GM23338 (cell line): Measurements from ENCODE around the gene KRT6A. TPM values are rescaled to one million over a fixed set of nuclear protein-coding genes. Genes with fewer than 3 reads are reported as not detected.

Source experiments
- ATAC-seq: fragments of 200-7000 bp; cut with Tn5 transposase; 3 replicates; pipeline ENCODE4 v1.9.1; 2020
- DNase-seq: peaks from one replicate; pipeline ENCODE4 v3.0.0-alpha.2; 2015; ENCODE audit warnings: low spot score
- H2AFZ ChIP-seq: fragments of 200-600 bp; sonication (generic); 2 replicates; pipeline ENCODE4 v1.8.0; 2016; ENCODE audit warnings: antibody characterized with exemption, mild to moderate bottlenecking, moderate library complexity
- H3F3A ChIP-seq: fragments of 200-600 bp; sonication (generic); replicated peaks from 2 replicates; pipeline ENCODE4 v1.8.0; 2017; ENCODE audit warnings: antibody characterized with exemption, mixed run types, low read depth
- H3K27ac ChIP-seq: fragments of 200-600 bp; sonication (generic); 2 replicates; pipeline ENCODE4 v1.6.1; 2016; ENCODE audit warnings: low read depth
- H3K27me3 ChIP-seq: fragments of 200-600 bp; sonication (generic); 2 replicates; pipeline ENCODE4 v1.8.0; 2016; ENCODE audit warnings: mild to moderate bottlenecking, mixed run types, moderate library complexity; ENCODE audit not compliant: insufficient read depth
- H3K36me3 ChIP-seq: fragments of 200-600 bp; sonication (generic); 2 replicates; pipeline ENCODE4 v1.8.0; 2016; ENCODE audit warnings: mild to moderate bottlenecking; ENCODE audit not compliant: insufficient read depth
- H3K4me1 ChIP-seq: fragments of 200-600 bp; sonication (generic); 2 replicates; pipeline ENCODE4 v1.8.0; 2016; ENCODE audit warnings: mild to moderate bottlenecking, moderate library complexity; ENCODE audit not compliant: insufficient read depth
- H3K4me2 ChIP-seq: fragments of 200-600 bp; sonication (generic); 2 replicates; pipeline ENCODE4 v1.7.1; 2017; ENCODE audit warnings: mixed run types
- H3K4me3 ChIP-seq: fragments of 200-600 bp; sonication (generic); 2 replicates; pipeline ENCODE4 v1.6.1; 2016; ENCODE audit warnings: mixed run types
- H3K79me2 ChIP-seq: fragments of 200-600 bp; sonication (generic); replicated peaks from 2 replicates; pipeline ENCODE4 v1.8.0; 2017; ENCODE audit warnings: mild to moderate bottlenecking; ENCODE audit not compliant: insufficient read depth
- H3K9me2 ChIP-seq: fragments of 200-600 bp; sonication (generic); 2 replicates; pipeline ENCODE4 v1.8.0; 2017; ENCODE audit not compliant: insufficient read depth
- H4K20me1 ChIP-seq: fragments of 200-600 bp; sonication (generic); replicated peaks from 2 replicates; pipeline ENCODE4 v1.8.0; 2017; ENCODE audit warnings: mild to moderate bottlenecking; ENCODE audit not compliant: insufficient read depth
- H3K27ac Mint-ChIP-seq: 2 replicates; pipeline ENCODE4 v1.8.0; 2020; ENCODE audit warnings: inconsistent platforms, mild to moderate bottlenecking, moderate library complexity, mixed read lengths
- H3K27me3 Mint-ChIP-seq: 3 replicates; pipeline ENCODE4 v1.8.0; 2022; ENCODE audit warnings: low read depth, mild to moderate bottlenecking, moderate library complexity, mixed read lengths, inconsistent platforms; ENCODE audit not compliant: insufficient read depth, poor library complexity
- H3K36me3 Mint-ChIP-seq: 3 replicates; pipeline ENCODE4 v1.8.0; 2021; ENCODE audit warnings: low read depth, mild to moderate bottlenecking, inconsistent platforms, moderate library complexity, mixed read lengths
- H3K4me1 Mint-ChIP-seq: 3 replicates; pipeline ENCODE4 v1.8.0; 2020; ENCODE audit warnings: mild to moderate bottlenecking, inconsistent platforms, mixed read lengths
- H3K4me3 Mint-ChIP-seq: 3 replicates; pipeline ENCODE4 v1.8.0; 2021; ENCODE audit warnings: moderate library complexity, mild to moderate bottlenecking, inconsistent platforms, mixed read lengths
- H3K9me3 Mint-ChIP-seq: 3 replicates; pipeline ENCODE4 v1.8.0; 2020; ENCODE audit warnings: moderate library complexity, mild to moderate bottlenecking, inconsistent platforms, mixed read lengths
- CREB1 ChIP-seq: fragments of 250-450 bp; sonication (Bioruptor Pico); IDR thresholded peaks from 2 replicates; pipeline ENCODE4 v1.5.0; 2020; ENCODE audit warnings: low read depth, mild to moderate bottlenecking, moderate library complexity
- EZH2 ChIP-seq: fragments of 200-600 bp; sonication (generic); IDR thresholded peaks from one replicate; pipeline ENCODE4 v1.8.0; 2017; ENCODE audit warnings: antibody characterized with exemption, mild to moderate bottlenecking, low read depth; ENCODE audit not compliant: unreplicated experiment
- EZH2phosphoT487 ChIP-seq: fragments of 200-600 bp; sonication (generic); IDR thresholded peaks from one replicate; pipeline ENCODE4 v1.8.1; 2018; ENCODE audit warnings: antibody characterized with exemption; ENCODE audit not compliant: unreplicated experiment
- JUNB ChIP-seq: IDR thresholded peaks from one replicate; pipeline ENCODE4 v1.6.1; 2016; ENCODE audit warnings: antibody characterized with exemption; ENCODE audit not compliant: unreplicated experiment
- NANOG ChIP-seq: IDR thresholded peaks from 2 replicates; pipeline ENCODE4 v1.6.1; 2016; ENCODE audit warnings: antibody characterized with exemption, borderline replicate concordance
- POLR2AphosphoS5 ChIP-seq: IDR thresholded peaks from 2 replicates; pipeline ENCODE4 v1.6.1; 2016; ENCODE audit warnings: antibody characterized with exemption, low read depth
- STAT1 ChIP-seq: IDR thresholded peaks from one replicate; pipeline ENCODE4 v1.6.1; 2016; ENCODE audit warnings: antibody characterized with exemption; ENCODE audit not compliant: unreplicated experiment
- ZNF114 ChIP-seq: fragments of 250-450 bp; sonication (Bioruptor Pico); IDR thresholded peaks from 2 replicates; pipeline ENCODE4 v1.5.0; 2020; ENCODE audit warnings: mild to moderate bottlenecking, moderate library complexity
- ZNF331 ChIP-seq: fragments of 250-450 bp; sonication (Bioruptor Pico); IDR thresholded peaks from 2 replicates; pipeline ENCODE4 v1.5.0; 2020; ENCODE audit warnings: low read depth, mild to moderate bottlenecking, moderate library complexity
- polyA plus RNA-seq: library from polyadenylated mRNA; unstranded; fragments of >200 nt; fragmentation: Nextera tagmentation; extraction: Ambion mirVana; gene quantifications from 2 replicates; pipeline ENCODE4 v1.2.1, GENCODE V29; 2016
- total RNA-seq: library from RNA; depleted of rRNA; stranded (reverse); fragments of >200 nt; shearing (Covaris generic); gene quantifications from 2 replicates; pipeline ENCODE4 v1.2.3, GENCODE V29; 2014
- TF ChIP-seq, protein P1 (sequence below): IDR thresholded peaks from one replicate; pipeline ENCODE4 v1.6.1; 2018; ENCODE audit warnings: antibody characterized with exemption; ENCODE audit not compliant: unreplicated experiment
- TF ChIP-seq, protein P2 (sequence below): fragments of 250-450 bp; sonication (Bioruptor Pico); IDR thresholded peaks from 2 replicates; pipeline ENCODE4 v1.5.0; 2020; ENCODE audit warnings: mild to moderate bottlenecking, moderate library complexity
- TF ChIP-seq, protein P3 (sequence below): IDR thresholded peaks from 2 replicates; pipeline ENCODE4 v1.6.1; 2016; ENCODE audit warnings: antibody characterized with exemption

The KRT6A gene
- total and polyA plus RNA-seq, 2 experiments from 2014 or later = not detected

DNA sequence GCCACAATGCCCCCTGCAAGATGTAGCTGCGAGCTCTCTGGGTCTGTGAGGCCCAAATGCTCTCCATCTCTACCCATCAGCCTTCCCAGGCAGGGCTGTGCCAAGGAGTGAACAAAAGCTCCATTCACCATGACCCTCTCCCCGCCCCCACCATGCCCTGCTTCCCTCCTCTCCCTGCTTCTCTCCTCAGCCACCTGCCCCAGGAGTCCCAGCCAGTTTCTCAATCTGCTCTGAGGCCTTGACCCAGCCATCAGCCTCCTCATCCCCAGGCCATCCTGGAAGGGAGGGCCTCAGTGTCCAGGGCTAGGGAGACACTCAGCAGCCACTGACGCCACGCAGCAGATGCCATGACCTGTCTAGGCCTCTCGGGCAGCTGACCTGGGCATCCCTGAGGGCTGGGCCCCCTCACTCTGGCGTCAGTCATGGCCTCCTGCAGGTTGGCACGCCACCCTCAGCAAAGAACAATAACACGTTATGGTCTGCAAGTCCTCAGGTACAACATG is 35.6 kb upstream of the KRT6A start (continued):
- TF ChIP-seq EZH2 (no peak), STAT1 (no peak)

DNA sequence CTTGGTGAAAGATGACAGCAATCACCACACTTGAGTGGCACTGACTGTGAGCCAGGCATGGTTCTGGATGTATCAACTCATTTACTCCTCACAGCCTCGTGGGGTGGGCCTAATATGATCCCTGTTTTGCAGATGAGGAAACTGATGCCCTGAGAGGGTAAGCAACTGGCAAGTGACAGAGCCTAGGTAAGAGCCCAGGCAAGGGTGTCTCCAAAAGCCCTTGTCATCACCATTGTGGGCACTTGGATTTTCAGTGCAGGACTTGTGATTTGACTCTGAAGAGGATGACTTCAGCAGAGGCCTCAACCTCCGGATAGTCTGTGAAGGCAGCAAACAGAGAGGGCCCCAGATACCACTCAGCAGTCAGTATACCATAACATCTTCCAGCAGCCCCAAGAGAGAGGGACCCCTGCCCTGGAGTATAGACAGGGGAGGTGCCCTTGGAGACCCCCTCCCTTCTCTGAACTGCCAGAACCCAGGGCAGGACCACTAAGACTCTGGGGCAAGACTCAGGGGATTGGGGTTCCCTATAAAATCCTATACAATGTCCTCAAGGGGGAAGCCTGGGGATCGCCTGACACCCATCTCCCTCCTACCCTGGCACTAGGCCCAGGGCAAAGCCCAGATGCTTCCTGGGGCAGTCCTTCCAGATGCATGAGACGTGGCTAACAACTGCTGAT is 34.2 kb upstream of the KRT6A start:
- no peaks in the 10 kb centered on the region for H3K27me3 ChIP-seq
- ATAC-seq = no peak
- H3F3A ChIP-seq = no peaks in the 10 kb centered on the region
- H3K4me1 ChIP-seq = no peaks in the 10 kb centered on the region
- no peaks in the 10 kb centered on the region for H4K20me1 ChIP-seq
- no peak overlapping the region for H3K4me3 ChIP-seq
- H3K4me2 ChIP-seq = no peak overlapping the region
- H3K36me3 ChIP-seq = no peaks in the 10 kb centered on the region
- H3K36me3 Mint-ChIP-seq = no peaks in the 10 kb centered on the region
- no peaks in the 10 kb centered on the region for H3K4me1 Mint-ChIP-seq
- no peaks in the 10 kb centered on the region for H3K79me2 ChIP-seq
- no peak overlapping the region for H3K4me3 Mint-ChIP-seq
- H3K27me3 Mint-ChIP-seq = peaks cover 4% of the 10 kb centered on the region
- DNase-seq = no peak
- H3K9me3 Mint-ChIP-seq = no peaks in the 10 kb centered on the region
- H2AFZ ChIP-seq = no peak overlapping the region
- H3K27ac Mint-ChIP-seq = no peak overlapping the region
- no peaks in the 10 kb centered on the region for H3K9me2 ChIP-seq
- H3K27ac ChIP-seq = no peak overlapping the region
- TF ChIP-seq ZNF114 (CRISPR knock-in tag) (no peak), NANOG (no peak), CREB1 (CRISPR knock-in tag) (no peak), JUNB (no peak), STAT1 (no peak), EZH2phosphoT487 (no peak), POLR2AphosphoS5 (no peak), EZH2 (no peak), ZNF331 (no peak)
- TF ChIP-seq, protein P1, sequence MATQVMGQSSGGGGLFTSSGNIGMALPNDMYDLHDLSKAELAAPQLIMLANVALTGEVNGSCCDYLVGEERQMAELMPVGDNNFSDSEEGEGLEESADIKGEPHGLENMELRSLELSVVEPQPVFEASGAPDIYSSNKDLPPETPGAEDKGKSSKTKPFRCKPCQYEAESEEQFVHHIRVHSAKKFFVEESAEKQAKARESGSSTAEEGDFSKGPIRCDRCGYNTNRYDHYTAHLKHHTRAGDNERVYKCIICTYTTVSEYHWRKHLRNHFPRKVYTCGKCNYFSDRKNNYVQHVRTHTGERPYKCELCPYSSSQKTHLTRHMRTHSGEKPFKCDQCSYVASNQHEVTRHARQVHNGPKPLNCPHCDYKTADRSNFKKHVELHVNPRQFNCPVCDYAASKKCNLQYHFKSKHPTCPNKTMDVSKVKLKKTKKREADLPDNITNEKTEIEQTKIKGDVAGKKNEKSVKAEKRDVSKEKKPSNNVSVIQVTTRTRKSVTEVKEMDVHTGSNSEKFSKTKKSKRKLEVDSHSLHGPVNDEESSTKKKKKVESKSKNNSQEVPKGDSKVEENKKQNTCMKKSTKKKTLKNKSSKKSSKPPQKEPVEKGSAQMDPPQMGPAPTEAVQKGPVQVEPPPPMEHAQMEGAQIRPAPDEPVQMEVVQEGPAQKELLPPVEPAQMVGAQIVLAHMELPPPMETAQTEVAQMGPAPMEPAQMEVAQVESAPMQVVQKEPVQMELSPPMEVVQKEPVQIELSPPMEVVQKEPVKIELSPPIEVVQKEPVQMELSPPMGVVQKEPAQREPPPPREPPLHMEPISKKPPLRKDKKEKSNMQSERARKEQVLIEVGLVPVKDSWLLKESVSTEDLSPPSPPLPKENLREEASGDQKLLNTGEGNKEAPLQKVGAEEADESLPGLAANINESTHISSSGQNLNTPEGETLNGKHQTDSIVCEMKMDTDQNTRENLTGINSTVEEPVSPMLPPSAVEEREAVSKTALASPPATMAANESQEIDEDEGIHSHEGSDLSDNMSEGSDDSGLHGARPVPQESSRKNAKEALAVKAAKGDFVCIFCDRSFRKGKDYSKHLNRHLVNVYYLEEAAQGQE = no peak
- TF ChIP-seq, protein P2, sequence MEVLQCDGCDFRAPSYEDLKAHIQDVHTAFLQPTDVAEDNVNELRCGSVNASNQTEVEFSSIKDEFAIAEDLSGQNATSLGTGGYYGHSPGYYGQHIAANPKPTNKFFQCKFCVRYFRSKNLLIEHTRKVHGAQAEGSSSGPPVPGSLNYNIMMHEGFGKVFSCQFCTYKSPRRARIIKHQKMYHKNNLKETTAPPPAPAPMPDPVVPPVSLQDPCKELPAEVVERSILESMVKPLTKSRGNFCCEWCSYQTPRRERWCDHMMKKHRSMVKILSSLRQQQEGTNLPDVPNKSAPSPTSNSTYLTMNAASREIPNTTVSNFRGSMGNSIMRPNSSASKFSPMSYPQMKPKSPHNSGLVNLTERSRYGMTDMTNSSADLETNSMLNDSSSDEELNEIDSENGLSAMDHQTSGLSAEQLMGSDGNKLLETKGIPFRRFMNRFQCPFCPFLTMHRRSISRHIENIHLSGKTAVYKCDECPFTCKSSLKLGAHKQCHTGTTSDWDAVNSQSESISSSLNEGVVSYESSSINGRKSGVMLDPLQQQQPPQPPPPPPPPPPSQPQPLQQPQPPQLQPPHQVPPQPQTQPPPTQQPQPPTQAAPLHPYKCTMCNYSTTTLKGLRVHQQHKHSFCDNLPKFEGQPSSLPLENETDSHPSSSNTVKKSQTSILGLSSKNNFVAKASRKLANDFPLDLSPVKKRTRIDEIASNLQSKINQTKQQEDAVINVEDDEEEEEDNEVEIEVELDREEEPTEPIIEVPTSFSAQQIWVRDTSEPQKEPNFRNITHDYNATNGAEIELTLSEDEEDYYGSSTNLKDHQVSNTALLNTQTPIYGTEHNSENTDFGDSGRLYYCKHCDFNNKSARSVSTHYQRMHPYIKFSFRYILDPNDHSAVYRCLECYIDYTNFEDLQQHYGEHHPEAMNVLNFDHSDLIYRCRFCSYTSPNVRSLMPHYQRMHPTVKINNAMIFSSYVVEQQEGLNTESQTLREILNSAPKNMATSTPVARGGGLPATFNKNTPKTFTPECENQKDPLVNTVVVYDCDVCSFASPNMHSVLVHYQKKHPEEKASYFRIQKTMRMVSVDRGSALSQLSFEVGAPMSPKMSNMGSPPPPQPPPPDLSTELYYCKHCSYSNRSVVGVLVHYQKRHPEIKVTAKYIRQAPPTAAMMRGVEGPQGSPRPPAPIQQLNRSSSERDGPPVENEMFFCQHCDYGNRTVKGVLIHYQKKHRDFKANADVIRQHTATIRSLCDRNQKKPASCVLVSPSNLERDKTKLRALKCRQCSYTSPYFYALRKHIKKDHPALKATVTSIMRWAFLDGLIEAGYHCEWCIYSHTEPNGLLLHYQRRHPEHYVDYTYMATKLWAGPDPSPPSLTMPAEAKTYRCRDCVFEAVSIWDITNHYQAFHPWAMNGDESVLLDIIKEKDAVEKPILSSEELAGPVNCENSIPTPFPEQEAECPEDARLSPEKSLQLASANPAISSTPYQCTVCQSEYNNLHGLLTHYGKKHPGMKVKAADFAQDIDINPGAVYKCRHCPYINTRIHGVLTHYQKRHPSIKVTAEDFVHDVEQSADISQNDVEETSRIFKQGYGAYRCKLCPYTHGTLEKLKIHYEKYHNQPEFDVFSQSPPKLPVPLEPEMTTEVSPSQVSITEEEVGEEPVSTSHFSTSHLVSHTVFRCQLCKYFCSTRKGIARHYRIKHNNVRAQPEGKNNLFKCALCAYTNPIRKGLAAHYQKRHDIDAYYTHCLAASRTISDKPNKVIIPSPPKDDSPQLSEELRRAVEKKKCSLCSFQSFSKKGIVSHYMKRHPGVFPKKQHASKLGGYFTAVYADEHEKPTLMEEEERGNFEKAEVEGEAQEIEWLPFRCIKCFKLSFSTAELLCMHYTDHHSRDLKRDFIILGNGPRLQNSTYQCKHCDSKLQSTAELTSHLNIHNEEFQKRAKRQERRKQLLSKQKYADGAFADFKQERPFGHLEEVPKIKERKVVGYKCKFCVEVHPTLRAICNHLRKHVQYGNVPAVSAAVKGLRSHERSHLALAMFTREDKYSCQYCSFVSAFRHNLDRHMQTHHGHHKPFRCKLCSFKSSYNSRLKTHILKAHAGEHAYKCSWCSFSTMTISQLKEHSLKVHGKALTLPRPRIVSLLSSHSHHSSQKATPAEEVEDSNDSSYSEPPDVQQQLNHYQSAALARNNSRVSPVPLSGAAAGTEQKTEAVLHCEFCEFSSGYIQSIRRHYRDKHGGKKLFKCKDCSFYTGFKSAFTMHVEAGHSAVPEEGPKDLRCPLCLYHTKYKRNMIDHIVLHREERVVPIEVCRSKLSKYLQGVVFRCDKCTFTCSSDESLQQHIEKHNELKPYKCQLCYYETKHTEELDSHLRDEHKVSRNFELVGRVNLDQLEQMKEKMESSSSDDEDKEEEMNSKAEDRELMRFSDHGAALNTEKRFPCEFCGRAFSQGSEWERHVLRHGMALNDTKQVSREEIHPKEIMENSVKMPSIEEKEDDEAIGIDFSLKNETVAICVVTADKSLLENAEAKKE = no peak
- TF ChIP-seq, protein P3, sequence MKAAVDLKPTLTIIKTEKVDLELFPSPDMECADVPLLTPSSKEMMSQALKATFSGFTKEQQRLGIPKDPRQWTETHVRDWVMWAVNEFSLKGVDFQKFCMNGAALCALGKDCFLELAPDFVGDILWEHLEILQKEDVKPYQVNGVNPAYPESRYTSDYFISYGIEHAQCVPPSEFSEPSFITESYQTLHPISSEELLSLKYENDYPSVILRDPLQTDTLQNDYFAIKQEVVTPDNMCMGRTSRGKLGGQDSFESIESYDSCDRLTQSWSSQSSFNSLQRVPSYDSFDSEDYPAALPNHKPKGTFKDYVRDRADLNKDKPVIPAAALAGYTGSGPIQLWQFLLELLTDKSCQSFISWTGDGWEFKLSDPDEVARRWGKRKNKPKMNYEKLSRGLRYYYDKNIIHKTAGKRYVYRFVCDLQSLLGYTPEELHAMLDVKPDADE = no peak
